Measurements from ENCODE around the gene EYA2.

The EYA2 gene

GRCh38 chr20:47211036-47211435 is 316.4 kb downstream of the EYA2 start:
- TF ChIP-seq CTCF (IDR thresholded peaks at IDR 0.05; ENCODE audit: insufficient read depth, low read length, missing control alignments): no peak
- ChIA-PET CTCF (interaction anchor here (0.9 kb wide), 1 partner anchor 12 kb away, joined by 4 read pairs; no protein-coding TSS in a partner anchor), POLR2A (no interaction called here)
- H3K4me3 ChIP-seq (ENCODE audit: low read depth, low read length): no peak overlapping the region
- DNase-seq (ENCODE audit: low read depth, low spot score): no peak

DNA sequence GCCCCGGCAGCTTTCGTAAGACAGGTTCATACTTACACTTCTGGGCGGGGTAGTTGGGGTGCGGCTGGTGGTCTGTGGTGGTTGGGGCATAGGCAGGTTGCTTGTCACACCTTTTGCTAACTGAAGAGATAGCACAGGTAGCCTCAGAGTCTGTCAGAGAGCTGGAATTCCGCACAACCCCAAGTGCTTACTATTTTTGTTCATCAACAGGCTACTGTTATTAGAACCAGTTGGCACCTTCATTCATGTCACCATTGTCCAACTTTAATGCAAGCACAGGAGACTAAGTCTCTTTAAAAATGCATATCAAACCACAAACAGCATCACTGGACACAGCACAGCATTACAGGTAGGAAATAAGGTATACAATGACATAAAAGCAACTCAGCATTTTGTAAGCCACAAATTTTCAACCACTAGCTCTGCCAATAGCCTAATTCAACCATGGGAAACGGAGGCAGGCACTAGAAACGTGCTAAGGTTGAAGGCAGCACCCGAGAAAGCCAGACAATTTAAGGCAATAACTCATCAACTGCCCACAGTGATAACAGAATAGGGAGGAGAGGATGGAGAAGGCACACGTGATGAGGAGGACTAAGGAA is 318.1 kb downstream of the EYA2 start:
- DNase-seq (ENCODE audit: low read depth, low spot score): no peak
- no peak overlapping the region for H3K4me3 ChIP-seq (ENCODE audit: low read depth, low read length)
- CTCF ChIA-PET: interaction anchor here (1.0 to 8.2 kb wide), 4 partner anchors 8 to 170 kb away, joined by 3 to 70 read pairs (median 6); no protein-coding TSS in a partner anchor
- TF ChIP-seq CTCF (IDR thresholded peaks at IDR 0.05; ENCODE audit: insufficient read depth, low read length, missing control alignments): no peak
- POLR2A ChIA-PET: no interaction called here

- CTCF ChIA-PET: interaction anchor here (1.8 to 8.2 kb wide), 4 partner anchors 13 to 169 kb away, joined by 5 to 70 read pairs (median 8); no protein-coding TSS in a partner anchor
- no peak overlapping the region for H3K4me3 ChIP-seq (ENCODE audit: low read depth, low read length)
- DNase-seq (ENCODE audit: low read depth, low spot score): no peak
- no peak for TF ChIP-seq CTCF (IDR thresholded peaks at IDR 0.05; ENCODE audit: insufficient read depth, low read length, missing control alignments)
- POLR2A ChIA-PET: no interaction called here
Observed at GRCh38 chr20:47213966-47214365, 319.3 kb downstream of the EYA2 start.

DNA sequence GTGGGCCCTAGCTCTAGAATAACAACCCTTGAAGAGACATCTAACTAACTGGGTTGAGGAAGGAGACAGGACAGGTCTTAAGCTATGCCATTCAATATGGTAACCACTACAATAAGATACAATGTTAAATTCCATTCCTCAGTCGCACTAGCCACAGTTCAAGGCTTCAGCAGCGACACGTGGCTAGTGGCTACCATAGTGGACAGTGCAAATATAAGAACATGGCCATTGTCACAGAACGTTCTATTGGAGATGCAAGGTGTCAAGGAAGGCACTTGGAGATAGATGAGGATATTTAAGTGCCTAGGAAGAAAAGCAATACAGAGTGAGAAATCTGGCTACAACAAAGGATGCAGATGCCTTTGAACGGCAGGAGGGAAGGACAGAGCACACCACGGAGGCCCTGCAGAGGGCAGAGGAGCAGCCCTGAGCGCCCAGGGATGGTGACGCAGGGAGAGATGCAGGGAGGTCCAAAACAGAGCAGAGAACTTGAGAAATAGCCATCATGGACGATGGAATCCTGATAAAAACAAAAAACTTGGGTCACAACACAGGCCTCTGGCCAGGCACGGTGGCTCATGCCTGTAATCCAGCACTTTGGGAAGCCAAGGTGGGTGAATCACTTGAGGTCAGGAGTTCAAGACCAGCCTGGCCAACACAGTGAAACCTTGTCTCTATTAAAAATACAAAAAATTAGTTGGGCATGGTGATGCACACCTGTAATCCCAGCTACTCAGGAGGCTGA is 321.2 kb downstream of the EYA2 start:
- ChIA-PET POLR2A (no interaction called here), CTCF (interaction anchor here (1.0 to 8.2 kb wide), 5 partner anchors 9 to 167 kb away, joined by 3 to 70 read pairs (median 13); no protein-coding TSS in a partner anchor)
- no peak for TF ChIP-seq CTCF (IDR thresholded peaks at IDR 0.05; ENCODE audit: insufficient read depth, low read length, missing control alignments)
- no peak overlapping the region for H3K4me3 ChIP-seq (ENCODE audit: low read depth, low read length)
- DNase-seq (ENCODE audit: low read depth, low spot score): no peak

- no peak overlapping the region for H3K4me3 ChIP-seq (ENCODE audit: low read depth, low read length)
- no peak for TF ChIP-seq CTCF (IDR thresholded peaks at IDR 0.05; ENCODE audit: insufficient read depth, low read length, missing control alignments)
- no peak for DNase-seq (ENCODE audit: low read depth, low spot score)
- CTCF ChIA-PET: interaction anchor here (0.5 to 8.2 kb wide), 11 partner anchors 10 to 166 kb away, joined by 3 to 70 read pairs (median 5); no protein-coding TSS in a partner anchor
- POLR2A ChIA-PET: no interaction called here
Observed at GRCh38 chr20:47216819-47217410, 322.3 kb downstream of the EYA2 start.

Measured in AG04449 (cell line).